GM12874 (cell line): Measurements from ENCODE around the gene PKMYT1.

Source experiments
- TF ChIP-seq, protein P1 (sequence below): IDR thresholded peaks from 2 replicates; pipeline ENCODE4 v1.5.1; 2011; ENCODE audit warnings: low read depth, mild to moderate bottlenecking, control low read depth, low read length, moderate library complexity; ENCODE audit not compliant: insufficient read depth

The PKMYT1 gene

DNA sequence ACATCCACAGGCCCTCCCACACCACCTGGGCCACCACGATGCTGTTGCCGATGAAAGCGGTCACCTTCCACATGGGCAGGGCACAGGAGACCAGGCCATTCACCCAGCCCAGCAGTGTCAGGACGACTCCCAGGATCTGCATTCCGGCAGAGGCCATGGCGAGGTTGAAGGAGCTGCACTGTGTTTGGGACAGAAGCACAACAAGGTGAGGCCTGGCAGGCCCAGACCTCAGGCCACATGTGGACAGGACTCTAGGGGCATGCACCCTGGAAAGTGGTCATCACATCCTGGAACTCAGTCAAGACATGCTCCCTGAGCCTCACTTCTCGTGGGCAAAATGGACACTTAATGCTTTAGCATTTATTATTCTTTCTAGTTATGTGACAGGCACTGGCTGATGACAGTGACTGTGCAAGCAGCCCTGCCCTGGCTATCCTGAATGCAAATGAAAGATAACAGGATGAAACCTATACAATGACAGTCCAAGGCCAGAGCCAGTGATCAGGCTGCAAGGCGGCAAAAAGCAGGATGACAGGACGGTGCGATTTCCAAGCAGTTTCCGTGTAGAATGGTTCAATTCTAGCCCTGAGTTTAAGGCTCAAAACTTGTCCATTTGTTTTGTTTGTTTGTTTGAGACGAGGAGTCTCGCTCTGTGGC lies 35.7 kb upstream of the PKMYT1 start:
- TF ChIP-seq, protein P1, sequence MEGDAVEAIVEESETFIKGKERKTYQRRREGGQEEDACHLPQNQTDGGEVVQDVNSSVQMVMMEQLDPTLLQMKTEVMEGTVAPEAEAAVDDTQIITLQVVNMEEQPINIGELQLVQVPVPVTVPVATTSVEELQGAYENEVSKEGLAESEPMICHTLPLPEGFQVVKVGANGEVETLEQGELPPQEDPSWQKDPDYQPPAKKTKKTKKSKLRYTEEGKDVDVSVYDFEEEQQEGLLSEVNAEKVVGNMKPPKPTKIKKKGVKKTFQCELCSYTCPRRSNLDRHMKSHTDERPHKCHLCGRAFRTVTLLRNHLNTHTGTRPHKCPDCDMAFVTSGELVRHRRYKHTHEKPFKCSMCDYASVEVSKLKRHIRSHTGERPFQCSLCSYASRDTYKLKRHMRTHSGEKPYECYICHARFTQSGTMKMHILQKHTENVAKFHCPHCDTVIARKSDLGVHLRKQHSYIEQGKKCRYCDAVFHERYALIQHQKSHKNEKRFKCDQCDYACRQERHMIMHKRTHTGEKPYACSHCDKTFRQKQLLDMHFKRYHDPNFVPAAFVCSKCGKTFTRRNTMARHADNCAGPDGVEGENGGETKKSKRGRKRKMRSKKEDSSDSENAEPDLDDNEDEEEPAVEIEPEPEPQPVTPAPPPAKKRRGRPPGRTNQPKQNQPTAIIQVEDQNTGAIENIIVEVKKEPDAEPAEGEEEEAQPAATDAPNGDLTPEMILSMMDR = no peak

DNA sequence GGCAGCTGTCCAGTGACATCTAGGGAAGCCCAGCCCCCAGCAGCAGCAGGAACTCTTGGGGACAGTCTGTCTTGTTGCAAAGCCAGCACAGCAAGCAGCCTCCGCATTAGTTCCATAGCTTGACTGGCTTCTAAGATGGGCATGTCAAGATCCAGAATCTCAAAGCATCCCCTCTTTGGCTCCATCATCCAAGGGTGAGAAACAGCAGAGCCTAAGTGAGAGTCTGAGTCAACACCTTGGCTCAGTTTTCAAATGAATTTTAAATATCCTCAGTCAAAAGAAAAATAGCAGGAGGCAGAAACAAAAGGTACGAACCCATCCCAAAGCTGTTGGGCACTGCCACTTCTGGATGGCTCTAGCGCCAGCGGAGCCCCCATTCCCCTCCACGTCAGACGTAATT lies 34.7 kb upstream of the PKMYT1 start:
- TF ChIP-seq, protein P1 = no peak

DNA sequence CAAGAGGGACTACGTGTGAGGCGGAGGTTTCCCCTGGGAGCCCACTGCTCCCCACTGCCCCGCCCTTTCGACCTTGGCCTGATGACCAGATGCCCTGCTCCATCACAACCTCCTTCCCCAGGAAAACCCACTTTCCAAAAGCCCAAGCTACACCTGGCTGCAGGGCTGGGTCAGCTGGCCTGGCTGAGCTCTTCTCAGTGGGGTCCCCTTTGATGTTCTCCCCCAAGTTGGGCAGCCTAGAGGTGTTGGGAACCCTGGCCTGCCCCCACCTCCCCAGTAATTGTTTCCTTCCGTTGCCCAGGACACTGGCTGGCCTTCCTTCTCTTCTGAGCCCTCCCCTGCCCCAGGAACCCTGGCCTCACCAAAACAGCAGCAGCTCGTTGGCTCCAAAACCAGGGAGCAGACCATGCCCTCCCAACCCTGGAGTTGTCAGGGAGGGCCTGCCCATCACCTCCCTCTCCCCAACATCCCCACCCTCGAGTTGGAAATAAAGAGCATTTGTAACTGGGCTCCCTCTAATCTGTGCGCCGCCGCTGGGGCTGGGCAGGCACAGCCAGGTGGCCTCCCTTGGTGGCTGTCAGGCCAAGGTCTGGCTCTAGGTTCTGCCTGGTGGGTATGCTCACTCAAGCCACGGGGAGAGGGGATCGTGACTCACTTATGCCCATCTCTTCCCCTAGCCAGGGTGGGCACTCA lies 33.9 kb upstream of the PKMYT1 start:
- TF ChIP-seq, protein P1 = no peak

DNA sequence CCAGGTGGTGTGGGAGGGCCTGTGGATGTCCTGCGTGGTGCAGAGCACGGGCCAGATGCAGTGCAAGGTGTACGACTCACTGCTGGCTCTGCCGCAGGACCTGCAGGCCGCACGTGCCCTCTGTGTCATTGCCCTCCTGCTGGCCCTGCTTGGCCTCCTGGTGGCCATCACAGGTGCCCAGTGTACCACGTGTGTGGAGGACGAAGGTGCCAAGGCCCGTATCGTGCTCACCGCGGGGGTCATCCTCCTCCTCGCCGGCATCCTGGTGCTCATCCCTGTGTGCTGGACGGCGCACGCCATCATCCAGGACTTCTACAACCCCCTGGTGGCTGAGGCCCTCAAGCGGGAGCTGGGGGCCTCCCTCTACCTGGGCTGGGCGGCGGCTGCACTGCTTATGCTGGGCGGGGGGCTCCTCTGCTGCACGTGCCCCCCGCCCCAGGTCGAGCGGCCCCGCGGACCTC lies 33.3 kb upstream of the PKMYT1 start:
- TF ChIP-seq, protein P1 = no peak

DNA sequence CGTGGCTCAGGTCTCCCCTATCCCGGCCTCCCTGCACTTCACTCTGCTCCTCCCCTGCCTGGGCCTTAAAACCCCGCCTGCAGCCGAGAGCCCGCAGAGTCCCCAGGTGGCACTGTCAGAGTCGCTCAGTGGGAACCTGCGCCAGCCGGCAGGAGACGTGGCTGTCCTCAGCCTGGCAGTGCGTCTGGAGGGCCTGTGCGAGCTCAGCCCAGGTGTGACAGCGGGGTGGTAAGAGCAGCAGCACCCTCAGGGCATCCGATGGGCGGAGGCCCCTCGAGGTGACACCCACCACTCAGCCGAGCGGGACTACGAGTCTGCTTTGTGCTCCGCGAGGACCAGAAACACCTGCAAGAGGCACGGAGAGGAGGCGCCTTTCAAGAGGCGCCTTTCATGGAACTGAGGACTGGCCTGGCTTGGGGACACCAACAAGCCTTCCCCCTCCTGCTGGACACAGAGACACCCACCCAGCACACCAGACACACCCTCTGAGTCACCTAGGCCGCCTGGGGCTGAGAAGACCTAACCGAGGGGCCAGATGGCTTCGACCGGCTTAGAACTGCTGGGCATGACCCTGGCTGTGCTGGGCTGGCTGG lies 32.7 kb upstream of the PKMYT1 start, which contains the start of gene CLDN9:
Gene CLDN9, plus strand, starts transcription at position 96 of the 593 bp plus-strand sequence. Its CDS starts 440 bp downstream, at position 536.
- TF ChIP-seq, protein P1 = no peak

DNA sequence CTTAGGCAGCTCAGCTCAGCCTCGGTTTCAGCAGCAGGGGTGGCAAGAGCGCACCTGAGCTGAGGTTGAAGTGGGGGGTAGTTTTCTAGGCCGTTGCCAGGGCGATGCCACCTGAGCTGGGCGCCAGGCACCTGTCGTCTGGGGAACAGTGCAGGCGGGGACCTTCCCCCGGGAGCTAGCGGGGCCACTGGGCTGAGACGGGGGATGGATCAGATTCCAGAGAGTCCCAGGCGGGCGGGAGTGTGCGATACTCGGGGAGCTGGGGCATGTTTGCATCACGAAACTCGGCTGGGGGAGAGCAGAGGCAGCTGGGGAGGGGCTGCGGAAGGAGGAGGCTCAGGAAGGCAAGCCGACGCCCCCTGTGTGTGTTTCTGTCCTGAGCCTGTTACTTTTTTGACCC lies 32.0 kb upstream of the PKMYT1 start:
- TF ChIP-seq, protein P1 = no peak

DNA sequence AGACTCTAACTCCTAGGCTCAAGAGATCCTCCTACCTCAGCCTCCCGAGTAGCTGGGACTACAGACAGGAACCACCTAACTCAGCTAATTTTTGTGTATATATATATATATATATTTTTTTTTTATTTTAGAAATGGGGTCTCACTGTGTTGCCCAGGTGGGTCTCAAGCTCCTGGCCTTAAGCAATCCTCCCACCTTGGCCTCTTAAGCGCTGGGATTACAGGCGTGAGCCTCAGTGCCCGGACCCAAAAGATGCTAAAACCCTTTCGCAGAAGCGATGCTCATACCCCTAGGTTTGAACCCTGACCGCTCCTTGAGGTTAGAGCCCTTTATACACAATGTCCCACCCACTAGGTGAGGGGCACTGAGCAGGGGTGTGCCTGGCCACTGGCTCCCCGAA lies 30.3 kb upstream of the PKMYT1 start:
- TF ChIP-seq, protein P1 = no peak
